C4-2B (cell line): ENCODE results near the gene DNAJC12.

Experiments used
- CTCF ChIP-seq: fragments of 450-650 bp; conservative IDR thresholded peaks from 2 replicates; pipeline ENCODE4 v1.5.1; 2017; ENCODE audit warnings: mild to moderate bottlenecking
- ZFX ChIP-seq: fragments of 450-650 bp; IDR thresholded peaks from 2 replicates; pipeline ENCODE4 v1.6.1; 2017

DNA sequence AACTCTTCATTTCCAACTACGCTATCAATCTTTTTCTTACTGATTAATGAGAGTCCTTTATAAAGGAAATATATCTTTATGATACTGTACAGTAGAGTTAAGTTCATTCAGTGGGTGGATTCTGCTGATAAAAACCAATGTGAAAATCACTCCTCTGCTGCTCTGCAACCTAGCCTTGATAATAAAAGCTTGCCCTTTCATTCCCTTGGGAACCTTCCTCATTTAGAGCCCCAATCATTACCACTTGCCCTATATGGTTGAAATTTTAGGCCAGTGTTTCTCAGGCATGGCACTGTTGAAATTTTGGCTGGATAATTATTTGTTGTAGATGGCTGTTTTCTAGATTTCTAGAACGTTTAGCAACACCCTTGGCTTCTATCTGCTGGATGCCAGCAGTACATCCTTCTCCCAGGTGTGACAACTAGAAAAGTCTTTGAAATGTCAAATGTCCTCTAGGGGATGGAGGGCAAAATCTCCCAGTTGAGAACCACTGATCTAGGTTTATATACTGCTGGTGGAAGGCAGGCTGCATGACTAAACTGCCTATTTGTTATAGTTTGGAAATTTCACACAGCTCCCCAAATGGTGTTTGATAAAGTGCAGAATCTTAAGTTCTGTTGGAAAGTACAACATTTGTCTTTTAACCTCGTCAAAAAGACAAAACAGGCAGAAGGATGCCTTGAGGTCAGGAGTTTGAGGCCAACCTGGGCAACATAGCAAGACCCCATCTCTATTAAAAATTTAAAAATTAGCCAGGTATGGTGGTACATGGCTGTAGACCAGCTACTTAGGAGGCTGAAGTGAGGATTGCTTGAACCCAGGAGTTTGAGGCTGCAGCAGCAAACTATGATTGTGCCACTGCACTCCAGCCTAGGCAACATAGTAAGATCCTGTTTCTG is 37.6 kb upstream of the DNAJC12 start:
- TF ChIP-seq CTCF, result no peak
- TF ChIP-seq ZFX, result no peak
